Measurements from ENCODE around the gene POLD4.
"Not testable (repeated sequence)": the region's sequence is repeated elsewhere in the genome, so short reads cannot be mapped to it uniquely, and the experiment has no call there.

The POLD4 gene

DNA sequence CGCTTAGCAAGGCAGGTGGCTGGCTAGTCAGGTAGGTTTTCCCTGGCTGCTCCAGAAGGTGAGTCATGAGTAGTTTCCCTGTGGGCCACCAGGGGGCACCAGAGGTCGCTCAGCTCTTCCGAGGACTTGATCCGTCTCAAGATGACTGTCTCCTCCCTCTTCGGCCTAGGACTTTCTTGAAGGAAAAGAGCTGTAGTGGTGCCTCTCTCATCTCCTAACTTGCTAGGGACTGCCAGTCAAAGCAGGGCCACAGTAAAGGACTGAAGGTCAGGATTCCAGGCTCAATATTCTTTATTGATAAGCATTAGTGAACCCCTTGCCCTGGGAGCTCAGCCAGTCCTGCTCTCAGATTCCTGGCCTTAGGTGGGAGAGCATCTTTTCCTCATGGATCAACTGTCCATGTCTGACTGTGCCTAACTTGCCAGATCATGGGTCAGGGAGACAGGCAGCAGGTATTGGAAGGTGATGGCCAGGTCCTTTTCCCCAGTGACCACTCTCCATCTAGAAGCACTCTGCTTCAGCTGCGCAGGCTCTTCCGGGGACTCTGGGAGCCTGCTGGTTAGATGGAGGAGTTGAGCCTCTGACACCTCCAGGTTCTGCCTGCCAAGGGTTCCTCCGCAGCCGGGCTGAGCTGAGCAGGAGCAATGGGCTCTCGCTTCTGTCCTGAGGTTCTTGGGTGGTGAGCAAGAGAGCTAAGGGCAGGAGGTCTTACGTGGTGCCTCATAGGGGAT lies 1.9 kb downstream of the POLD4 start:
- FAIRE-seq: no peak

DNA sequence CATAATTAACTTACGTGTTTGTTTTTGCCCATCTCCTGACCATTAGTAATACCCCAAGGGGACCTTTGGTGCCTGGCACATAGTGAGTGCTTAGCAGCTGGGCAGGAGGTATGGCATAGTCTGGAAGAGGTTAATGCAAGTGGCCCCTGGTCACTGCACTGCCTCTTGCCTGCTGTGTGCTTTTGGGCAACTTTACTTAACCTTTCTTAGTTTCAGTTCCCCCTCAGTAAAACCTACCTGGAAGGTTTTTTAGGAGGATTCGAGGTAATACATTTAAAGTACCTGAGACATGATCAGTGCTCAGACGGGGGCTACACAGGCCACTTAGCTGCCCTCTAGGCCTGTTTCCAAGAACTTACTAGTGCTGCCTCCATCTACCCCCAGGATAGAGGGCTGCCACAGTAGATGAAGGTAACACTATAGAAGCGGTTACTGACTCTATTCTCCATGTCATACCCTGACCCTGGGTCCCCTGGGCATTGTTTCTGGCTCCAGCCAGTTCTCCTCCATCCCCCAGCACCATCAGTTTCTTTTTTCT lies 3.3 kb downstream of the POLD4 start:
- FAIRE-seq: no peak

DNA sequence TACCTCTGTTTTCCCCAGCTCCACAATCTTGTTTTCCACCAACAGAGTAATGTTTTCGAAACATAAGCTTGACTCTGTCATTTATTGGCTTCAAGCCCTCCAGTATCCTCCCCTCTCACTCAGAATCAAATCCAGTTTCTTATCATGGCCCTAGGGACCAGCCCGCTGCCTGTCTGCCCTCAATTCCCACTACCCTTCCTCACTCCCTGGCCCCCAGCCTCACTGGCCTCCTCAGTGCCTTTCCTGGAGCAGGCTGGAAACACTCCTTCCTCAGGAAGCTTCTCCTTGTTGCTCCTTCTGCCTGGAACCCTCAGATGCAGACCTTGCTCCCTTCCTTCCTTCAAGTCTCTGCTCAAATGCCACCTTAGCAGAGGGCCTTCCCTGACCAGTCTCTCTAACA lies 3.9 kb downstream of the POLD4 start:
- FAIRE-seq: no peak

DNA sequence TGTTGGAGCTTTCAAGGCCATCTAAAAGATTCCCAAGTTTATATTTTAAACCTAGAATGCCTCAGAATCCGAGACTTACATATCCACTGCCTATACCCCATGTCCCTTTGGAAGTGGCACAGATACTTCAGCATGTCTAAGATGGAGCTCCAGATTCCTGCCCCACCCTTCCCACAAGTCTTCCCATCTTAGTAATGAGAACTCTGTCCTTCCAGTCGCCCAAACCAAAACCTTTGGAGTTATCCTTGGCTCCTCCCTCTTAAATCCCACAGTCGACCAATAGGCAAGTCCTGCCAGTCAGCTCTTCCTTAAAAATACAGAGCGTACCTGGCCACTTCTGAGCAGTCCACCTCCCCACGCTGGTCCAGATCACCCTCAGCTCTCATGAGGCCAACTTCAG lies 4.3 kb downstream of the POLD4 start:
- FAIRE-seq: no peak

DNA sequence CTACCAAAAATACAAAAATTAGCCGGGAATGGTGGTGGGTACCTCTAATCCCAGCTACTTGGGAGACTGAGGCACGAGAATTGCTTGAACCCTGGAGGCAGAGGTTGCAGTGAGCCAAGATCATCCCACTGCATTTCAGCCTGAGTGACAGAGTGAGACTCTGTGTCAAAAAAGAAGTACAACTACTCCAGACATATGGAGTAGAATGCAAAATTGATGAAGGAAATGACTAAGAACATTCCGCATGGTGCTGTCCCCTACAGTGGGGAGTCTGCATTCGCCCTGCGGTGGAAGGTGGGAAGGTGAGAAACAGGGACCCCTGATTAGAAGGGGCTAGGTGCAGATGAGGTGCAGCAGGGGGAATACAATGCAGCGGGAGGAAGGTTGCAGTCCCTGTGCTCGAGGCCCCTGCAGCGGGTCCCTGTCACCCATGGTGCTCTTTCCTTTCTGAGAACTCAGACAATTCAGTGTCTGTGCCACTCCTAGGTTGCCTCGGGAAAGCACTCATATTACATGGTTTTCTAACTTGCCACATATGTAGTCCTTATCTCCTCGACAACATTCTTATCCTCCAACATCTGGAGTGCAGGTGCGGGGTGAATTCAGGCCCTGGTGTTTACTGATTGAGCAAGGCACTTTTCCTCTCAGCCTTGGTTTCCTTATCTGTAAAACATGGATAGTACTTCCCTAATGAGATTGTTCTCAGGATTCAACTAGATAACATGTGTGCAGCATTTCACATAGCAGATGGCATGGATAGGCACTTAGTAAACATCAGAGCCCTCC lies 5.2 kb downstream of the POLD4 start:
- no peak for FAIRE-seq

DNA sequence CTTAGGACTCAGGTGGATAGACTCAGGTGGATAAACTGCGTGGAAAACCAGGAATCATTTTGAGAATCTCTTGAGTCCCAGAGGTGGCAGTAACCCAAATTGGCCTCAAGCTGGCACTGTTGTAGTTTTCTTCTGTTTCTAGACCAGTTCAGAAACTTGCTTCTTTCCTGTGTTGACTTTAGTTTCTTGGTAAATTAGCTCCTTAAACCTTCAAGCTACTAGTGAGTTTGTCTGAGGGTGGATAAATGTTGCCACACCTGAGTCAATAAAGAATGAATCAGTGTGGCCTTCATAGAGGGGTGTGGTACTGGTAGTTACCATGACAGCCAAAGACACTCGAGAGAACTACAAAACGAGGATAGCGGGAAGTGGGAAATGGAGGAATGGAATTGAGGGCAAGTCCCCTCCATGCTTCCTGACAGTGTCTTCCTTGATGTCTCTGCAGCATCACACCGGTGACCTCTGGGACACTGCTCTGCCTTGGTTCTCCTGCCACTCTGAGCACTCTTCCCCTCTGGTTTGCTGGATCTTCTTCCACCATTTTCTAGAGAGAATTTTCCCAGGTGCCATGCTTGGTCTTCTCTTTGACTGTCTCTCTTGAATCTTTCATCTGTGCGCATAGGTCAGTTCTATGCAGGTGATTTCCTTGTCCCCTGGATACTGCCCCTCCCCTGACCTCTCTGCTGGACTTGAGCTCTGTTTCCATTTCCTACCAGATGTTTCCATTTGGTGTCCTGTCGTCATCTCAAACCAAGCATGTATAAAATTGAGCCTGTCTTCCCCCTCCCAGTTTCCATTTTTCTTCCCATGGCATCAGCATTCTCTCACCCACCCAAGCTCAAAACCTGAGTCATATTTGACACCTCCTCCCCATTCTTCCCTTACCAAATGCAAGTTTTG lies 7.2 kb downstream of the POLD4 start:
- FAIRE-seq: peak; percentile 28

DNA sequence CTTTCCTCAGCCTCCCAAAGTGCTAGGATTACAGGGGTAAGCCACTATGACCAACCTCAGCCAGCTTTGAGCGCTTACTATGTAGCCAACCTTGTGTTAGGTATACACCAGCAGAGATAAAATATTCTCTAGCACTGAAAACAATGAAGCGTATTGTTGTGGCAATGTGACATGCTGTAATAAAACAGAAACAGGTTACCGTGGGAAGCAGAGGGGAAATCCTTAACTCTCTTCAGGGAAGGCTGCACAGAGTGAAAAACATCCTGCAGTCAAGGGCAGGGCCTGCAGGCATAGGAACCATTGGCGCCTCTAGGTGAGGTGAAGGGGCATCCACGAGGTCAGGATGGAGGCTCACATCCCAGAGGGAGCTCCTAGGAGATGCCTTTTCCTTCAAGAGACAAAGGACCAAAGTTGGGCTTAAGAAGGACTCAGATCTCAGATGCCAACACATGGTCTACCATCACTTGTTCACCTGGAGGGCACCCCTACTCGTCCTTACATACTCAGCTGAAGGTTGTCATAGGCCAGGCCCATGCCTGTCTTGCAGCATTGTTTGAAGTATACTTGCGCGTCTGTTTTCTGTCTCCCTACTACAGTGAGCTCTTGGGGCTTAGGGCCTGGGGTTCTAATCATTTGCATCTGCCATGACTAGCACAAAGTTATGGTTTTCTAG lies 8.0 kb downstream of the POLD4 start:
- no peak for FAIRE-seq

DNA sequence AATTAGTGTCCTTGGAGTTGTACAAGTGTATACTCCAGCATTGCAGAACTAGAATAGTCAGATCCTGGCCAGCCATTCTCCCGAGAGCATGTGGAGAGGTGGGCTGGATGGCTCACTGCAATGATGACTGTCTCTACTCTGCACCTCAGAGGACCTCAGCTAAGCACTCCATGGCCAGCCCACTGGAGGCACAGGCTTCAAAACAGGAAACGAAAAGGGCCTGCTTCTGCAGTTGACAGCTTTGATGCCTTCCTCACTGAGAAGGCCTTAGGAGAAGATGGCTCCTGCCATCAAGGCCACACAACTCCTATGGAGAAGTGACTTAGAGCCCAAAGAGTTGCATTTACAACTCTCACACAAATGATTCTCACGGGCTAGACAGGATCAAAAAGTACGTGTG lies 9.1 kb downstream of the POLD4 start:
- FAIRE-seq: no peak

DNA sequence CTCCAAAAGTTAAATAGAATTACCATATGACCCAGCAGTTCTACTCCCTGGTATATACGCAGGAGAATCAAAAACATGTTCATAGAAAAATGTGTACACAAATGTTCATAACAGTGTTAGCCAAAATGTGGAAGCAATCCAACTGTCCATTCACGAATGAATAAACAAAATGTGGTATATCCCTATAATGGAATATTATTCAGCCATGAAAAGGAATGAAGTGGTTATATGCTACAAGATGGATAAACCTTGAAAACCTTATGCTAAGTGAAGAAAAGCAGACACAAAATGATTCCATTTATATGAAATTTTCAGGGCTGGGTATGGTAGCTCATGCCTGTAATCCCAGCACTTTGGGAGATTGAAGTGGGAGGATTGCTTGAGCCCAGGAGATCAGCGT lies 16.1 kb downstream of the POLD4 start:
- no peak for FAIRE-seq

DNA sequence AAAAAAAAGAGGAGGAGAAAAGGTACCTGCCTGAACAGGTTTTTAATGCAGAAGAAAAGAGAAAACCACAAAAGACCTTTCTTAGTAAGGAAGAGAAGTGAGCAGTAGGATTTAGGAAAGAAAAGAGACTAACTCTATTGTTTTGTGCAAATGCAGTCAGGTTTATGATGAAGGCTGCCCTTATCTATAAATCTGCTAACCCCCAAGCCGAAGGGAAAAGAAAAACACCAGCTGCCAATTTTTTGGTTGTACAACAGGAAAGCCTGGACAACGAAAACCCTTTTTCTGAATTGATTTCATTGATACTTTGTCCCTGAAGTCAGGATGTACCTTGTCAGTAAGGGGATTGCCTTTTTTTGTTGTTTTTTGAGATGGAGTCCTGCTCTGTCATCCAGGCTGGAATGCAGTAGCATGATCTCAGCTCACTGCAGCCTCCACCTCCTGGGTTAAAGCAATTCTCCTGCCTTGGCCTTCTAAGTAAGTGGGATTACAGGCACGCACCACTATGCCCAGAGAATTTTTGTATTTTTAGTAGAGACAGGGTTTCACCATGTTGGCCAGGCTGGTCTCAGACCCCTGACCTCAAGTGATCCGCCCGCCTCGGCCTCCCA lies 21.2 kb downstream of the POLD4 start:
- no peak for FAIRE-seq

DNA sequence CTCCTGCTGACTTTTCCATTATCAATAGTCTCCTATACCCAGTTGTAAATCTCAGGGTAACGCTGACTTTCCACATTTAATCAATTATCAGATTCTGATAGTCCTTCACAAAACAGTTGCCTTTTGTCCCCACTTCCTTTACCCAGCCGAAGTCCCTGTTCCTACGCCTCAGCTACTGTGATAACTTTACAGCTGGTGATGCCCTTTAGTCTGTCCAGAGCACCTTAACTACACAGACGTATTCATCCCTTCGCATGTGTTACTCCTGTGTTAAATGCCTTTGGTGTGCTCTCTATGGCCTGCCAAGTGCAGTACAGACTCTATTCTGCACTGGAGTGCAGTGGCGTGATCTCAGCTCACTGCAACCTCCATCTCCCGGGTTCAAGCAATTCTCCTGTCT lies 29.8 kb downstream of the POLD4 start:
- no peak for FAIRE-seq

DNA sequence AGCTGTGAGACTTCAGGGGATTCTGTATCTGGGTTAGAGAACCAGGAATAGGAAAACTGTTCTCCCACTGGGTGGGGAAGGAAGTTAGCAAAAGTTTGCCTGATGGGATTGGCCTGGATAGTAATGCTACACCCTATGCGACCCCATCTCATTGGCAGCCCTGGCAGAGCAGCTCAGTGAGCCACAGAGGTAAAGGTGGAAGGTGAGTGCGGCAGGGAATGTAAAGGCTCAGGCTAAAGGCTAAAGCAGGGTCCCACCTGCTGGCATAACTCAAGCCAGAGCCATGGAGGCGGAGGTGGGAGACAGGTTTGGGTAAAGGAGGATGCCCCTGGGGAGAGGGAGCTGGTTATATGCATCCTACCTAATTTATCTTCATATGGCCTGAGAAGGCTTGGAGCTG lies 31.3 kb downstream of the POLD4 start:
- no peak for FAIRE-seq

DNA sequence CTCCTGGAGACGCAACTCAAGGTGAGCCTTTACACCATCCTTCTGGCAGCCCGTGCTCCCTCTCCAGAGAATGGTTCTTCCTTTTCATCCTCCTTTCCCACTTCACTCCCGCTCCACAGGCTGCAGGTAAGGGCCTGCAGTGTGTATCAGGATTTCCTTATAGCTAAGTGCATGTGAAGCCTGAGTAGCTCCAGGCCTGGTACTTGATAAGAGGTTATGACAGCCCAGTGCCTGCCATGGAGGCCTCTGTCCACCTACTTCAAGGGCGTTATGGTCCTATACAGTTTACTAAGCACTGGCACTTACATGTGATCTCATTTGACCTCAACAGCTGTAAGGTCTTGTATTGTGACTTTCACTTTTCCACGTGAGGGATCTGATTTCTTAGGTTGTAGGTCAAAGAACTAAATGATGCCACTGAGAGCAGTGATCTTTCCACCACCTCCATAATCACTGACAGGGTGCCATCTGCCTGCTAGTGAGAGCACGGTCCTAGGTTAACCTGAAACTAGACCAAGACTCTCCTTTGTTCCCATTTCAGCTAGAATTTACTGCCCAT lies 32.0 kb downstream of the POLD4 start:
- FAIRE-seq: no peak

DNA sequence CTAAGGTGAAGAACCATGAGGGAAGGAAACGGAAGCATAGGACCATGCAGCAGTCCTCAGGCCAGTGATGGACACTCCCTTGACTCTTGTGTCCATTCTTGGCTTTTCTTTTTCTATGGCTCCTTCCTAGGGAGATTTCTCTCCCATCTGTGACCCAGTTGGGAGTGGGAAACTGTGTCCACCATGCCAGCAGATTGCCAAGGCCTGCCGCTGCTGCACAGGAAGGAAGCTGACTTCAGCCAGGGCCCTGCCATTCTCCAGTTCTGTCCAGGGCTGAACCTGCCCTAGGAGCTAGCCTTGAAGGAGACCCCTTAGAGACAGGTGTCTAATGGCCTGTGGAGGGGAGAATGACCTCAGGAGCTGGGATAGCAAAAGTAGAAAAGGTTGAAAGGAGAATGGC lies 32.7 kb downstream of the POLD4 start:
- no peak for FAIRE-seq

DNA sequence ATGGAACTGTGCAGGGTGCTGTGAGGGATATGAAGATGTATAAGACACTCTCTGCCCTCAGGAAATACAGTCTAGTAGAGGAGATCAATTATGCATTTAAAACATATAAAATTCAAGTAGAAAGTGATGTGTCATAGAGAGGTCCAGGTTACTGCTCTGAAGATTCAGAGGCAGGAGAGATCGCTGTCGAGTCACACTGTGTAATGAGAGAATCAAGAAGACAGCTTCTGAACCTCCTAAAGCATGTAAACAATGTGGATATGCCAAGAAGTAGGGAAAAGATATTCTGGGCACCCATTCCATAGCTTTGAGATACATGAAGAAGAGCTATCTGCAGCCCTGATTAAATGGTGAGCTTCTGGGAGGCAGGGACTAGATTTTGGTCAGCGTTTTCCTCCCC lies 33.3 kb downstream of the POLD4 start:
- FAIRE-seq: no peak

DNA sequence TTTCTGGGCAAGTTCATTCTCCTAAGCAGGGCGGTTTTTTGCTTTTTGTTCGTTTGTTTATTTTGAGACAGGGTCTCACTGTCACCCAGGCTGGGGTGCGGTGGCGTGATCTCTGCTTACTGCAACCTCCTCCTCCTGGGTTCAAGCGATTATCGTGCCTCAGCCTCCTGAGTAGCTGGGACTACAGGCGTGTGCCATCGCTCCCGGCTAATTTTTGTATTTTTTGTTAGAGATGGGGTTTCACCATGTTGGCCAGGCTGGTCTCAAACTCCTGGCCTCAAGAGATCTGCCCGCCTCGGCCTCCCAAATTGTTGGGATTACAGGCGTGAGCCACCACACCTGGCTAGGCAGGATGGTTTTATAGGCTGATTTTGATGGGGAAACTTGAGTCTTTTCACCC lies 34.5 kb downstream of the POLD4 start:
- FAIRE-seq: not testable (repeated sequence)

DNA sequence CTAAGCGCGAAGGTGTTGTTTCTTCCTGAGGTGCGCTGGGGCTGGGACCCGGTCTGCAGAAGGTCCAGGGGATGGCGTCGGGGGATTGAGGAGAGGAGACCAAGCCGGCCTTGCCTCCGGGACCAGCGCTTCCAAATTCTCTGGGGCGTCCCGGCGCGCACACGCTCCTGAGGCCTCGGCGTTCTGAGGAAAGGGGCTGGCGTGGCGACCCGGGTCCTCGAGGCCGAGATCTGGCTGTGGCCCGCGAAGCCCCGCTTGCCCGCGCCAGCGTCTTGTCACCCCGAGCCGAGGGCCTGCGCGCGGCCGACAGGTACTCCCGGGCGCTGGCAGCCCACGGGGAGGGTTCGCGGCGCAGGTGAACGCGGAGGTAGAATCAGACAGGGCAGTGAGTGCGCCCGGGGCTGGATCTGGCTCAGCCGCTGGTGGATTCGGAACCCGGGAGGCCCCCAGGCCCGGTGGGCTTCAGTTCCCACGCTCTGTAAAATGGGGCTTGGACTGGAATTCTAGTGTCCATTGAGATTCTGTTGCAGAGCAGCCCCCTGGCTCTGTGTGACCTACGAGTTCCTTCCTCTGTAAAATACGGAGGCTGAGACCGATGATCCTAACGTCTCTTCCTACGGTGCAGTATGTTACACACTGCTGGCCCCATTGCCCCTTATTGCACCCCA lies 35.3 kb downstream of the POLD4 start:
- FAIRE-seq: no peak

DNA sequence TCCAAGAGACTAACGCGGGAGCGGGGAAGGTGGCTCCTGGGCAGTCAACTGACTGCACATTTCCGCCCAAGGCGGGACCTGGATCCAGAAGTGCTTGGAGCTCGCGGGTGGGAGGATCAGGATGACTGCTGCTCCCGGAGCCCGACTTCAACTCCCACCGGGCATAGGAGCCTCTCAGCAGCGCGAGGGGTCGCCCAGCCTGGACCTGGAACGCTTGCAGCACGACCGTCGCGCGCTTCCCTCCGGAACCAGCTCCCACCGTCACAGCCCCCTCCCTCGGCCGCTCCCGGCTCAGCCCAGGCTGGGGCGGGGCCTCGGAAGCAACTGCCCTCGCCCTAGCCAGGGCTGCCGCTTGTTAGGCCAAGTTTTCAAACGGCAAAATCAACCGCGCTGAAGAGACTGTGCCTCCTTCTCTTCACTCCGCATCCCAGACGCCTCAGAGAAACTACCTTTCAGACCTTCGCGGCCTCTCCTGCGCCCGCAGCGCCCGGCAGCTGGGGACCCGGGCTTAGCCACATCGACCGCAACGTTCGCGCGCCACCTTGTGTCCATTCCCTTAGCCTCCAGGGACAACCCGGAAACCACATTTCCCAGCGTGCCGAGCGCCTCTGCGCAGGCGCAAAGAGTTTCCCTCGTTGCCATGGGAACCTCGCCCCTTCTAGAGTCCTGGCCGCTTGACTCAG lies 36.0 kb downstream of the POLD4 start:
- FAIRE-seq: no peak

DNA sequence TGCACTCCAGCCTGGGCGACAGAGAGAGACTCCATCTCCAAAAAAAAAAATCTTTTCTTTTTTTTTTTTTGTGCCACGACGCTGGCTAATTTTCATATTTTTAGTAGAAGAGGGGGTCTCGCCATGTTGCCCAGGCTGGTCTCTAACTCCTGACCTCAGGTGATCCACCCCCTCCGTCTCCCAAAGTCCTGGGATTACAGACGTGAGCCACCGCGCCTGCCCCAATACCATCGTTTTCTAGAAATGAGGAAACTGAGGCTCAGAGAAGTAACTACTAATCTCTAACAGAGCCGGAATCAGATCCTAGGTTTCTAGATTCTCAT lies 36.5 kb downstream of the POLD4 start:
- no peak for FAIRE-seq

DNA sequence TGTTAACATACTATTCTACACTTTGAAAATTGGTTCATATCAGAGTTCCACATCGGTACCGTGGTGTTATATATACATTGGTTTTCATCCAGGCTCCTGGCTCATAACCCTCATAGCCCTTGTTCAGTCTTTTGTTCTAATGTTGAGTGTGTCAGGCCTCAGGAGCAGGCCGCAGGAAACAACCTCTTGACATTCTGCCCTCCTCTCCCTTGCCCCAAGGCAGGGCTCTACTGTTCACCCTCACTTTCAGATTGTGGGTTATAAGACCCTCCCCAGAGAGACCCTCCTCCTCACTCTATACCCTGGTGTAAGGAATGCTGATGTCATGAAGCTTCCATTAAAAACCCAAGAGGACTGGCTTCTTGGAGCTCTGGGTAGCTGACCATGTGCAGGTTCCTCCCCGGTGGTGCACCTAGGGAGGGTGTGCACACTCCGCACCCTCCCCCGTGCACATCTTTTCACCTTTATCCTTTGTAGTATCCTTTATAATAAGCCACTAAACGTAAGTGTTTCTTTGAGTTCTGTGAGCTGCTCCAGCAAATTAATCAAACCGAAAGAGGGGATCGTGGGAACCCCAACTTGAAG lies 37.9 kb downstream of the POLD4 start:
- no peak for FAIRE-seq

Data from colon (tissue), 2 donors.